ENCODE data around the gene OR52N2. TPM values are rescaled to one million over a fixed set of nuclear protein-coding genes. Genes with fewer than 3 reads are reported as not detected.

OR52N2 gene
- polyA plus RNA-seq, 1 of the 3 experiments (the other 2 are of a cell fraction) = not detected

DNA sequence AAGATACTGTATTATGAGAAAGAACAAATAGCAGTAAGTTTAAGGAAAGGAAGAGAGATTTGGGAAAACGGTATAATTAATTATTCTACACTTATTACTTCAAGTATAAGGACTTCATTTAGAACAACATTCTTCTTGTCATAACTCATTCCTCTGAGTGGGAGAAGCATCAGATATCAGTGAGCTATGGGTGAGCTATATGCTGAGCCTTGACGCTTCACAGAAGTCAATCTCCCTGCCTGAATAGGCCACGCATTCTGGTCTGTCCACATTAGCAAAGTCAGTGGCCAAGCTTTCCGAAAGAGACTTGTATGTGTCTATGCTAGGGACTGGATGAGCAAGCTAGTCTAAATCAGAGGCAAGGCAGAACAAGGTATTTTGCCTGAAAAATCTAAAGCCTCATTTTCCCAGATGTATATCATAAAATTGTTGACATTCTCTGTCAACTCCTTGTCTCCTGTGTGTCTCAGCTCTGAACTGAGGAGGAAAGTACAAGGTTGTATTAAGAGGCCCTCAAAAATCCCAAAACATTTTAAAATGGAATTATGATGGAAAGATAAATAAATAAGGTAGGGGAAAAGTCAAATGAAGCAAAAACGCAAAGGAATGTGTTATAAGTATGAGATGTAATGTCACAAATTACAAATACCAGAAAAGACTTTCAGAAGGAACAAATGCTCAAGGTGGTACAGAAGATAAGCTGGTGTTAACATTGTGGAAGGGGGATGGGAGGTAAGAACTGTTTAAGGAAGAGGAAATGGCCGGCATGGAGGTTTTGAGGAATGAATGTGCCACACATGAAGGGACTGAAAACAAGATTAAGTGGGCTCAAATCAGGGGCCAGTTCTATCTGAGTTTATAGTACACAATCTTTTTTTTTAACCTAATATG lies 1.4 kb downstream of the OR52N2 start:
- no peaks in the 10 kb centered on the region for H4K20me1 ChIP-seq (ENCODE audit: insufficient read depth)
- peaks cover 0 to 4% of the 10 kb centered on the region in 2 experiments; a peak in 1 of 4 replicates for H3K4me1 ChIP-seq (ENCODE audit: control insufficient read depth in 1 of 2, insufficient read depth in 2 of 2, low read depth in 1 of 2, low read length in 1 of 2)
- H3K9me3 ChIP-seq = no peaks in the 10 kb centered on the region
- H3K79me2 ChIP-seq (ENCODE audit: insufficient read depth) = no peaks in the 10 kb centered on the region
- WGBS (ENCODE audit: low lambda C conversion rate) = 13% methylated on average over 6 of the region's 6 CpGs
- ChIA-PET CTCF (interaction anchor here (0.8 to 1.8 kb wide), 6 partner anchors 7 to 334 kb away, joined by 3 to 5 read pairs (median 3); no protein-coding TSS in a partner anchor), POLR2A (no interaction called here)
- H3K9me2 ChIP-seq = no peaks in the 10 kb centered on the region
- H3K27ac ChIP-seq (ENCODE audit: low read depth in 2 of 2, low read length in 1 of 2) = no peak overlapping the region
- TF ChIP-seq MXI1 (IDR thresholded peaks at IDR 0.05; ENCODE audit: low read depth, low read length) = no peak
- no peak for TF ChIP-seq SMC3 (IDR thresholded peaks at IDR 0.05; ENCODE audit: low read depth, low read length)
- no peak for TF ChIP-seq ELF1 (IDR thresholded peaks at IDR 0.05)
- TF ChIP-seq TCF12 (IDR thresholded peaks at IDR 0.05) = no peak
- TF ChIP-seq YY1 (IDR thresholded peaks at IDR 0.05; ENCODE audit: low read depth) = no peak
- no peak for TF ChIP-seq RXRA (IDR thresholded peaks at IDR 0.05; ENCODE audit: borderline replicate concordance, low read depth)
- TF ChIP-seq EP300 (IDR thresholded peaks at IDR 0.05; ENCODE audit: borderline replicate concordance in 1 of 2, low read depth in 1 of 2, low read length in 1 of 2) = no peak
- TF ChIP-seq FOSL2 (IDR thresholded peaks at IDR 0.05; ENCODE audit: borderline replicate concordance, low read depth) = no peak
- TF ChIP-seq JUND (IDR thresholded peaks at IDR 0.05) = no peak
- no peak for TF ChIP-seq GATA2 (CRISPR knock-in tag; IDR thresholded peaks at IDR 0.05)
- no peak for TF ChIP-seq NFIC (IDR thresholded peaks at IDR 0.05; ENCODE audit: borderline replicate concordance)
- TF ChIP-seq FOXJ3 (CRISPR knock-in tag; IDR thresholded peaks at IDR 0.05) = no peak
- TF ChIP-seq, protein P1, sequence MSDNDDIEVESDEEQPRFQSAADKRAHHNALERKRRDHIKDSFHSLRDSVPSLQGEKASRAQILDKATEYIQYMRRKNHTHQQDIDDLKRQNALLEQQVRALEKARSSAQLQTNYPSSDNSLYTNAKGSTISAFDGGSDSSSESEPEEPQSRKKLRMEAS (IDR thresholded peaks at IDR 0.05; ENCODE audit: low read depth) = no peak
- TF ChIP-seq SIN3A (IDR thresholded peaks at IDR 0.05; ENCODE audit: borderline replicate concordance, low read depth, low read length) = no peak
- H3K36me3 ChIP-seq (replicated peaks in 1 of 2; ENCODE audit: control insufficient read depth in 1 of 2, insufficient read depth in 2 of 2, low read length in 1 of 2) = no peaks in the 10 kb centered on the region
- H3K4me3 ChIP-seq (ENCODE audit: low read depth in 2 of 2, low read length in 1 of 2) = no peak overlapping the region
- no peak for DNase-seq
- H3K9ac ChIP-seq = no peak overlapping the region
- H3K4me2 ChIP-seq = no peak overlapping the region
- peaks cover 38% of the 10 kb centered on the region; the same call in 1 of the 2 replicates for H3K27me3 ChIP-seq (ENCODE audit: insufficient read depth)
- no peaks in the 10 kb centered on the region for H3F3A ChIP-seq (replicated peaks; ENCODE audit: insufficient read depth)
- H2AFZ ChIP-seq (ENCODE audit: low read depth) = no peak overlapping the region

DNA sequence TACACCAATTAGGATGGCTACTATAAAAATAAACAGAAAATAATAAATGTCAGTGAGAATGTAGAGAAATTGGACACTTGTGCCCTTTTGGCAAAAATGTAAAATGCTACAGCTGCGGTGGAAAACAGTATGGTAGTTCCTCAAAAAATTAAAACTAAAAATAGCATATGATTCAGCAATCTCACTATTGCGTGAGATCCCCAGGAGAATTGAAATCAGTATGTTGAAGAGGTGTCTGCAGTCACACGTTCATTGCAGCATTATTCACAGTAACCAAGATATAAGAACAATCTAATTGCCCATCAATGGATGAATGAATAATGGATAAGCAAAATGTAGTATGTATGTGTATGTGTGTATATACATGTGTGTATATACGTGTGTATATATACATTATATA lies 6.8 kb downstream of the OR52N2 start:
- no peak for DNase-seq
- Histone ChIP-seq H3K9me2 (no peaks in the 10 kb centered on the region), H2AFZ (ENCODE audit: low read depth) (no peak overlapping the region), H3K9ac (no peak overlapping the region), H4K20me1 (ENCODE audit: insufficient read depth) (no peaks in the 10 kb centered on the region), H3K4me2 (no peak overlapping the region), H3K27ac (ENCODE audit: low read depth in 2 of 2, low read length in 1 of 2) (no peak overlapping the region), H3F3A (replicated peaks; ENCODE audit: insufficient read depth) (no peaks in the 10 kb centered on the region), H3K79me2 (ENCODE audit: insufficient read depth) (no peaks in the 10 kb centered on the region), H3K4me3 (ENCODE audit: low read depth in 2 of 2, low read length in 1 of 2) (no peak overlapping the region), H3K9me3 (no peaks in the 10 kb centered on the region), H3K27me3 (ENCODE audit: insufficient read depth) (peaks cover 6% of the 10 kb centered on the region; the same call in 1 of the 2 replicates), H3K36me3 (replicated peaks in 1 of 2; ENCODE audit: control insufficient read depth in 1 of 2, insufficient read depth in 2 of 2, low read length in 1 of 2) (no peaks in the 10 kb centered on the region), H3K4me1 (ENCODE audit: control insufficient read depth in 1 of 2, insufficient read depth in 2 of 2, low read depth in 1 of 2, low read length in 1 of 2) (no peaks in the 10 kb centered on the region)
- TF ChIP-seq TAF1 (IDR thresholded peaks at IDR 0.05; ENCODE audit: borderline replicate concordance, low read depth, low read length) (no peak), FOXM1 (IDR thresholded peaks at IDR 0.05; ENCODE audit: low read depth) (no peak), ELF1 (IDR thresholded peaks at IDR 0.05) (no peak), NRF1 (IDR thresholded peaks at IDR 0.05; ENCODE audit: low read depth, low read length) (no peak), MEF2A (IDR thresholded peaks at IDR 0.05; ENCODE audit: borderline replicate concordance, low read depth) (no peak), FOSL2 (IDR thresholded peaks at IDR 0.05; ENCODE audit: borderline replicate concordance, low read depth) (no peak), TCF12 (IDR thresholded peaks at IDR 0.05) (no peak), FOXJ3 (CRISPR knock-in tag; IDR thresholded peaks at IDR 0.05) (no peak), SMC3 (IDR thresholded peaks at IDR 0.05; ENCODE audit: low read depth, low read length) (no peak), RXRA (IDR thresholded peaks at IDR 0.05; ENCODE audit: borderline replicate concordance, low read depth) (no peak), RCOR1 (IDR thresholded peaks at IDR 0.05; ENCODE audit: low read length) (no peak)
- TF ChIP-seq, protein P1 (IDR thresholded peaks at IDR 0.05; ENCODE audit: low read depth) = no peak
- TF ChIP-seq, protein P2, sequence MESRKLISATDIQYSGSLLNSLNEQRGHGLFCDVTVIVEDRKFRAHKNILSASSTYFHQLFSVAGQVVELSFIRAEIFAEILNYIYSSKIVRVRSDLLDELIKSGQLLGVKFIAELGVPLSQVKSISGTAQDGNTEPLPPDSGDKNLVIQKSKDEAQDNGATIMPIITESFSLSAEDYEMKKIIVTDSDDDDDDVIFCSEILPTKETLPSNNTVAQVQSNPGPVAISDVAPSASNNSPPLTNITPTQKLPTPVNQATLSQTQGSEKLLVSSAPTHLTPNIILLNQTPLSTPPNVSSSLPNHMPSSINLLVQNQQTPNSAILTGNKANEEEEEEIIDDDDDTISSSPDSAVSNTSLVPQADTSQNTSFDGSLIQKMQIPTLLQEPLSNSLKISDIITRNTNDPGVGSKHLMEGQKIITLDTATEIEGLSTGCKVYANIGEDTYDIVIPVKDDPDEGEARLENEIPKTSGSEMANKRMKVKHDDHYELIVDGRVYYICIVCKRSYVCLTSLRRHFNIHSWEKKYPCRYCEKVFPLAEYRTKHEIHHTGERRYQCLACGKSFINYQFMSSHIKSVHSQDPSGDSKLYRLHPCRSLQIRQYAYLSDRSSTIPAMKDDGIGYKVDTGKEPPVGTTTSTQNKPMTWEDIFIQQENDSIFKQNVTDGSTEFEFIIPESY (IDR thresholded peaks at IDR 0.05; ENCODE audit: borderline replicate concordance, low read depth) = no peak
- POLR2A ChIA-PET = no interaction called here
- WGBS (ENCODE audit: low lambda C conversion rate) = 2% methylated on average over 4 of the region's 4 CpGs
- CTCF ChIA-PET = interaction anchor here (1.5 kb wide), 1 partner anchor 339 kb away, joined by 3 read pairs; no protein-coding TSS in a partner anchor

All from SK-N-SH (cell line).